ENCODE results near the gene CASKIN2. TPM values are rescaled to one million over a fixed set of nuclear protein-coding genes. Genes with fewer than 3 reads are reported as not detected.

Gene CASKIN2
- total and polyA plus RNA-seq, 4 donors: 2.3 to 12.1 (median 8.6) TPM

DNA sequence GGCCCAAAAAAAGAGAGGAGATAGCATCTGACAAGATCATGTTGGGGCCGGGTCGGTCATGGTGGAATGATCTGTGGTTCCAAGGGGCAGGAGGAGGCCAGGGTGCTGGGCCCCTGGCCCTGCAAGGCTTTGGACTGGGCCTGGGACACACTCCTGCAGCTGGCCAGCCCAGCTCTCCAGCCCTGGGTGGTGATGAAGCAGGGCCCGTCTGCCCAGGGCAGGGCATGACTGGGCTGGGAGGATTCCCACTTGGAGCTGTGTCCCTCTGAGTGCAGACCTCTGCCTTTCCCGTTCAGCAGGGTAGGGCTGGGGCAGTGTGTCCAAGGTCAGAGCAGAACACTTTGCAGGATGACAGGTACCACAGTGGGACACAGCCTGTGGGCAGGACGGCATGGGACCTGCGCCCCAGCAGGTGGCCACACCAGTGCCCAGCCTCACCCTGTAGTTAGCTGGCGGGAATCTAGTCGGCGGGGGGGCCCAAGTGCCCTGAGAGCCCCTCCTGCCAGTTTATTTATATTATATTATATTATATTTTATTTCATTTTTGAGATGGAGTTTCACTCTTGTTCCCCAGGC, 44.7 kb upstream of the CASKIN2 start:
- Histone ChIP-seq H3K9ac (ENCODE audit: low read depth in 1 of 2, low read length in 2 of 2) (no peak overlapping the region), H3K4me3 (ENCODE audit: low read depth in 1 of 3, low read length in 3 of 3) (no peak overlapping the region), H3K4me1 (ENCODE audit: control insufficient read depth in 4 of 4, insufficient read depth in 4 of 4, low read length in 3 of 4) (peaks cover 20 to 55% (median 52%) of the 10 kb centered on the region in 4 donors), H3K27me3 (ENCODE audit: control insufficient read depth in 4 of 4, insufficient read depth in 4 of 4, low read length in 3 of 4) (no peaks in the 10 kb centered on the region), H3K9me3 (ENCODE audit: control insufficient read depth in 4 of 4, low read length in 3 of 4) (no peaks in the 10 kb centered on the region), H3K36me3 (ENCODE audit: control insufficient read depth in 4 of 4, insufficient read depth in 3 of 4, low read depth in 1 of 4, low read length in 3 of 4) (peaks cover 1 to 23% (median 13%) of the 10 kb centered on the region in 4 donors), H3K27ac (ENCODE audit: low read depth in 1 of 2, low read length in 2 of 2) (peak overlapping the region in 1 of 2 donors; percentile 43)
- no peak for TF ChIP-seq JUND (IDR thresholded peaks at IDR 0.05)
- peak in 1 of 2 donors; percentile 67 for TF ChIP-seq RXRA (IDR thresholded peaks at IDR 0.05)
- no peak for TF ChIP-seq YY1 (IDR thresholded peaks at IDR 0.05)
- peak in 1 of 2 donors; percentile 61 for TF ChIP-seq HNF4A (conservative IDR thresholded peaks at IDR 0.05)
- 80% methylated on average over 9 of the region's 9 CpGs for WGBS
- peak; percentile 32 for DNase-seq (ENCODE audit: low spot score)

DNA sequence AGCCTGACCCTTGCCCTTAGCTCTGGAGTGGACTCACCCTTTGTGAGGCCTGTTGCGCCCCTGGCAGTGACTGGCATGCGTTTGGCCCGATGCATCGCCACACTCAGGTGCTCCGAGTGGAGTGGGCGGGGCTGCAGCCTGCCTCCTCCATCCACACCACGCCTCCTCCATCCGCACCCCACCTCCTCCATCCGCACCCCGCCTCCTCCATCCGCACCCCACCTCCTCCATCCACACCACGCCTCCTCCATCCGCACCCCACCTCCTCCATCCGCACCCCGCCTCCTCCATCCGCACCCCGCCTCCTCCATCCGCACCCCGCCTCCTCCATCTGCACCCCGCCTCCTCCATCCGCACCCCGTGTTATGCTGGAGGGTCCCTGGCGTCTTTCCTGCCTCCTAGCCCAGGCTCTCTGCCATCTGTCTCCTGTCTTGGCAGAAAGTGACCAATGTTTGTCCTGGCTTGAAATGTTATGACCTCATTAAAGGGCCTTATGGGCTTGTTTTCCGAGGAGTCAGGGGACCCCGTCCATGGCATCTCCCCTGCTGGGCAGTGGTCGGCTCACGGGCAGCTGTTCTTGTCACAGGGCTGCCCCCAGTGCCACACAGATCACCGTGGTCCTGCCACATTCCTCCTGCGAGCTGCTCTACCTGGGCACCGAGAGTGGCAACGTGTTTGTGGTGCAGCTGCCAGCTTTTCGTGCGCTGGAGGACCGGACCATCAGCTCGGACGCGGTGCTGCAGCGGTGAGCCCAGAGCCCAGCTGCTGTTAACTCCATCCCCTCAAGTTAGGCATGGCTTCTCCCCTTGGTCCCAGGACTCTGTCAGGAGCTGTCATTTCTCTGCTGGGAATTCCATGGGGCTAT, 43.6 kb upstream of the CASKIN2 start:
- TF ChIP-seq, protein P1, sequence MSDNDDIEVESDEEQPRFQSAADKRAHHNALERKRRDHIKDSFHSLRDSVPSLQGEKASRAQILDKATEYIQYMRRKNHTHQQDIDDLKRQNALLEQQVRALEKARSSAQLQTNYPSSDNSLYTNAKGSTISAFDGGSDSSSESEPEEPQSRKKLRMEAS (IDR thresholded peaks at IDR 0.05): no peak
- TF ChIP-seq JUND (IDR thresholded peaks at IDR 0.05): peak in 1 of 2 donors; percentile 3
- Histone ChIP-seq H3K4me1 (ENCODE audit: control insufficient read depth in 4 of 4, insufficient read depth in 4 of 4, low read length in 3 of 4) (peaks cover 20 to 55% (median 52%) of the 10 kb centered on the region in 4 donors), H3K4me3 (ENCODE audit: low read depth in 1 of 3, low read length in 3 of 3) (no peak overlapping the region), H3K27ac (ENCODE audit: low read depth in 1 of 2, low read length in 2 of 2) (peak overlapping the region; percentile 86 to 91), H3K9ac (ENCODE audit: low read depth in 1 of 2, low read length in 2 of 2) (no peak overlapping the region), H3K36me3 (ENCODE audit: control insufficient read depth in 4 of 4, insufficient read depth in 3 of 4, low read depth in 1 of 4, low read length in 3 of 4) (peaks cover 1 to 11% (median 10%) of the 10 kb centered on the region in 4 donors), H3K9me3 (ENCODE audit: control insufficient read depth in 4 of 4, low read length in 3 of 4) (no peaks in the 10 kb centered on the region), H3K27me3 (ENCODE audit: control insufficient read depth in 4 of 4, insufficient read depth in 4 of 4, low read length in 3 of 4) (no peaks in the 10 kb centered on the region)
- WGBS: 48% methylated on average over 36 of the region's 38 CpGs
- DNase-seq (ENCODE audit: low spot score): peak; percentile 29

DNA sequence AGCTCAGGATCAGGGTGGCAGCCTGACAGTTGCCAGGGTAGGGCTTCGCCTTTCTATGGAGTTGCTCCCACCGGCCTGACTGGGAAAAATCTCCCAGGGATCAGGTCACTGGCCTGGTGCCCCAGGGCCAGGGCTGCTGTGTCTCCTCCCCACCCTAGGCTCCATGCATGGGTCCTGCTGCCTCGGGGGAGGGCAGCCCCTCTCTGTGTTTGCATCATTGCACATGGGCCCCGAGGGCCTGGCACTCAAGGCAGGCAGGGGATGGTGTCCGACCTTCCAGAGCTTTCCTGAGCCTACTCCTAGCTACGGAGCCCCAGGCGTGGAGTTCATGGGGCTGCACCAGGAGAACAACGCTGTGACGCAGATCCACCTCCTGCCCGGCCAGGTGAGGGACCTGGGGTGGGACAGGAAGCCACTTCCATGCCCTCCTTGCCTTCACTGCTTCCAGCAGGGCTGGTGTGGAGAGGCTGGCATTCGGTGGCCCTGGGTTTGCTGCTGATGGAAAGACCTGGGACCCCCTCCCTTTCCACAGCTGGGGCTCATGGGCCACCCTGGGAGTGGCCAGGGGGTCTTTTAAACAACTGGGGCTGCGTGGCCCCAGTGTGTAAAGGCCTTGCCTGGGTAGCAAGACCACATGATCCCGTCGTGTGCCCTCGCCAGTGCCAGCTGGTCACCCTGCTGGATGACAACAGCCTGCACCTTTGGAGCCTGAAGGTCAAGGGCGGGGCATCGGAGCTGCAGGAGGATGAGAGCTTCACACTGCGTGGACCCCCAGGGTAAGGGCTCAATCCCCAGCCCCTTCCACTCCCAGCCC, 42.7 kb upstream of the CASKIN2 start:
- peak overlapping the region in 1 of 3 donors; percentile 6 for H3K4me3 ChIP-seq (ENCODE audit: low read depth in 1 of 3, low read length in 3 of 3)
- DNase-seq (ENCODE audit: low spot score): no peak
- TF ChIP-seq GABPA (IDR thresholded peaks at IDR 0.05 in 1 of 2, conservative IDR thresholded peaks at IDR 0.05 in 1 of 2) (no peak), FOXA1 (IDR thresholded peaks at IDR 0.05) (no peak), HNF4G (IDR thresholded peaks at IDR 0.05) (no peak), YY1 (IDR thresholded peaks at IDR 0.05) (no peak), HNF4A (conservative IDR thresholded peaks at IDR 0.05) (peak; percentile 62 to 81), RAD21 (IDR thresholded peaks at IDR 0.05) (no peak), FOXA2 (IDR thresholded peaks at IDR 0.05) (no peak), NR2F2 (IDR thresholded peaks at IDR 0.05) (no peak), EGR1 (IDR thresholded peaks at IDR 0.05; ENCODE audit: low read depth in 2 of 2) (no peak), TAF1 (conservative IDR thresholded peaks at IDR 0.05) (no peak), SP1 (IDR thresholded peaks at IDR 0.05) (no peak), JUND (IDR thresholded peaks at IDR 0.05) (peak in 1 of 2 donors; percentile 32), RXRA (IDR thresholded peaks at IDR 0.05) (peak; percentile 60 to 89)
- TF ChIP-seq, protein P2, sequence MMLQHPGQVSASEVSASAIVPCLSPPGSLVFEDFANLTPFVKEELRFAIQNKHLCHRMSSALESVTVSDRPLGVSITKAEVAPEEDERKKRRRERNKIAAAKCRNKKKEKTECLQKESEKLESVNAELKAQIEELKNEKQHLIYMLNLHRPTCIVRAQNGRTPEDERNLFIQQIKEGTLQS (IDR thresholded peaks at IDR 0.05): no peak
- TF ChIP-seq, protein P1 (IDR thresholded peaks at IDR 0.05): no peak
- TF ChIP-seq, protein P3, sequence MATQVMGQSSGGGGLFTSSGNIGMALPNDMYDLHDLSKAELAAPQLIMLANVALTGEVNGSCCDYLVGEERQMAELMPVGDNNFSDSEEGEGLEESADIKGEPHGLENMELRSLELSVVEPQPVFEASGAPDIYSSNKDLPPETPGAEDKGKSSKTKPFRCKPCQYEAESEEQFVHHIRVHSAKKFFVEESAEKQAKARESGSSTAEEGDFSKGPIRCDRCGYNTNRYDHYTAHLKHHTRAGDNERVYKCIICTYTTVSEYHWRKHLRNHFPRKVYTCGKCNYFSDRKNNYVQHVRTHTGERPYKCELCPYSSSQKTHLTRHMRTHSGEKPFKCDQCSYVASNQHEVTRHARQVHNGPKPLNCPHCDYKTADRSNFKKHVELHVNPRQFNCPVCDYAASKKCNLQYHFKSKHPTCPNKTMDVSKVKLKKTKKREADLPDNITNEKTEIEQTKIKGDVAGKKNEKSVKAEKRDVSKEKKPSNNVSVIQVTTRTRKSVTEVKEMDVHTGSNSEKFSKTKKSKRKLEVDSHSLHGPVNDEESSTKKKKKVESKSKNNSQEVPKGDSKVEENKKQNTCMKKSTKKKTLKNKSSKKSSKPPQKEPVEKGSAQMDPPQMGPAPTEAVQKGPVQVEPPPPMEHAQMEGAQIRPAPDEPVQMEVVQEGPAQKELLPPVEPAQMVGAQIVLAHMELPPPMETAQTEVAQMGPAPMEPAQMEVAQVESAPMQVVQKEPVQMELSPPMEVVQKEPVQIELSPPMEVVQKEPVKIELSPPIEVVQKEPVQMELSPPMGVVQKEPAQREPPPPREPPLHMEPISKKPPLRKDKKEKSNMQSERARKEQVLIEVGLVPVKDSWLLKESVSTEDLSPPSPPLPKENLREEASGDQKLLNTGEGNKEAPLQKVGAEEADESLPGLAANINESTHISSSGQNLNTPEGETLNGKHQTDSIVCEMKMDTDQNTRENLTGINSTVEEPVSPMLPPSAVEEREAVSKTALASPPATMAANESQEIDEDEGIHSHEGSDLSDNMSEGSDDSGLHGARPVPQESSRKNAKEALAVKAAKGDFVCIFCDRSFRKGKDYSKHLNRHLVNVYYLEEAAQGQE (IDR thresholded peaks at IDR 0.05): no peak
- TF ChIP-seq, protein P4, sequence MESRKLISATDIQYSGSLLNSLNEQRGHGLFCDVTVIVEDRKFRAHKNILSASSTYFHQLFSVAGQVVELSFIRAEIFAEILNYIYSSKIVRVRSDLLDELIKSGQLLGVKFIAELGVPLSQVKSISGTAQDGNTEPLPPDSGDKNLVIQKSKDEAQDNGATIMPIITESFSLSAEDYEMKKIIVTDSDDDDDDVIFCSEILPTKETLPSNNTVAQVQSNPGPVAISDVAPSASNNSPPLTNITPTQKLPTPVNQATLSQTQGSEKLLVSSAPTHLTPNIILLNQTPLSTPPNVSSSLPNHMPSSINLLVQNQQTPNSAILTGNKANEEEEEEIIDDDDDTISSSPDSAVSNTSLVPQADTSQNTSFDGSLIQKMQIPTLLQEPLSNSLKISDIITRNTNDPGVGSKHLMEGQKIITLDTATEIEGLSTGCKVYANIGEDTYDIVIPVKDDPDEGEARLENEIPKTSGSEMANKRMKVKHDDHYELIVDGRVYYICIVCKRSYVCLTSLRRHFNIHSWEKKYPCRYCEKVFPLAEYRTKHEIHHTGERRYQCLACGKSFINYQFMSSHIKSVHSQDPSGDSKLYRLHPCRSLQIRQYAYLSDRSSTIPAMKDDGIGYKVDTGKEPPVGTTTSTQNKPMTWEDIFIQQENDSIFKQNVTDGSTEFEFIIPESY (IDR thresholded peaks at IDR 0.05): no peak

More for the DNA sequence above, 42.7 kb upstream of the CASKIN2 start:
- Histone ChIP-seq H3K9ac (ENCODE audit: low read depth in 1 of 2, low read length in 2 of 2) (peak overlapping the region in 1 of 2 donors; percentile 17), H3K36me3 (ENCODE audit: control insufficient read depth in 4 of 4, insufficient read depth in 3 of 4, low read depth in 1 of 4, low read length in 3 of 4) (peaks cover under 1 to 3% (median 2%) of the 10 kb centered on the region in 4 donors), H3K27ac (ENCODE audit: low read depth in 1 of 2, low read length in 2 of 2) (peak overlapping the region; percentile 86 to 91), H3K9me3 (ENCODE audit: control insufficient read depth in 4 of 4, low read length in 3 of 4) (no peaks in the 10 kb centered on the region), H3K4me1 (ENCODE audit: control insufficient read depth in 4 of 4, insufficient read depth in 4 of 4, low read length in 3 of 4) (peaks cover 20 to 55% (median 52%) of the 10 kb centered on the region in 4 donors), H3K27me3 (ENCODE audit: control insufficient read depth in 4 of 4, insufficient read depth in 4 of 4, low read length in 3 of 4) (no peaks in the 10 kb centered on the region)
- WGBS: 32% methylated on average over 18 of the region's 18 CpGs

Data from liver (tissue), 9 donors.